GM19328 (cell line): ENCODE data around the gene NIT1.
A peak's percentile ranks its signal among the peaks of the same experiment; 100 is the strongest.
"Not testable (repeated sequence)": the region's sequence is repeated elsewhere in the genome, so short reads cannot be mapped to it uniquely, and the experiment has no call there.

Experiments
- ATAC-seq: cut with Tn5 transposase; IDR thresholded peaks from one replicate; pipeline ENCODE4 v1.9.1; 2021; ENCODE audit warnings: mild to moderate bottlenecking, moderate library complexity; ENCODE audit not compliant: unreplicated experiment

The NIT1 gene

GRCh38 chr1:161111527-161111926 lies 6.4 kb upstream of the NIT1 start:
- ATAC-seq = no peak

- ATAC-seq = no peak
These were observed 4.0 kb upstream of the NIT1 start for GRCh38 chr1:161113915-161114314.

- no peak for ATAC-seq
These were observed 3.3 kb upstream of the NIT1 start for GRCh38 chr1:161114556-161114955.

DNA sequence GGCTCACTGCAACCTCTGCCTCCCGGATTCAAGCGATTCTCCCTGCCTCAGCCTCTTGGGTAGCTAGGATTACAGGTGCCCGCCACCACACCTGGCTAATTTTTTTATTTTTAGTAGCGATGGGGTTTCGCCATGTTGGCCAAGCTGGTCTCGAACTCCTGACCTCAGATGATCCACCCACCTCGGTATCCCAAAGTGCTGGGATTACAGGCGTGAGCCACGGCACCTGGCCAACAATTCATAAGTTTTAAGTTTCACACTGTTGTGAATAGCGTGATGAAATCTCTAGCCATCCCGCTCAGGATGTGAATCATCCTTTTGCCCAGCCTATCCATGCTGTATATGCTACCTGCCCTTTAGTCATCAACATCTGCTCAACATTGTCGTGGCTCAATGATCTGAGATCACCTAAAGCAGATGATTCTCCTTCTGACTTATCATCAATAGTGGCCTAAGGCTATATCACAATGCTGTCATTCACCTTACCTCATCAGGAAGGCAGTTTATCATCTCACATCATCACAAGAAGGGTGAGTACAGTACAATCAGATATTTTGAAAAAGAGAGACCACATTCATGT lies 2.7 kb upstream of the NIT1 start:
- no peak for ATAC-seq

DNA sequence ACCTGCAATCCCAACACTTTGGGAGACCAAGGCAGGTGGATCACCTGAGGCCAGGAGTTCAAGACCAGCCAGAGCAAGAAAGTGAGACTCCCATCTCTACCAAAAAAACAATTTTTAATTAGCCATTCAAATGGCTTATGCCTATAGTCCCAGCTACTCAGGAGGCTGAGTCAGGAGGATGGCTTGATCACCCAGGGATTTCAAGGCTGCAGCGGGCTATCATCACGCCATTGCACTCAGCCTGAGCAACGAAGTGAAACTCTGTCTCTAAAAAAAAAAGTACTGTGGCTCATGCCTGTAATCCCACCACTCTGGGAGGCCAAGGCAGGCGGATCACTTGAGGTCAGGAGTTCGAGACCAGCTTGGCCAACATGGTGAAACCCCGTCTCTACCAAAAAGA lies 1.9 kb upstream of the NIT1 start:
- not testable (repeated sequence) for ATAC-seq

DNA sequence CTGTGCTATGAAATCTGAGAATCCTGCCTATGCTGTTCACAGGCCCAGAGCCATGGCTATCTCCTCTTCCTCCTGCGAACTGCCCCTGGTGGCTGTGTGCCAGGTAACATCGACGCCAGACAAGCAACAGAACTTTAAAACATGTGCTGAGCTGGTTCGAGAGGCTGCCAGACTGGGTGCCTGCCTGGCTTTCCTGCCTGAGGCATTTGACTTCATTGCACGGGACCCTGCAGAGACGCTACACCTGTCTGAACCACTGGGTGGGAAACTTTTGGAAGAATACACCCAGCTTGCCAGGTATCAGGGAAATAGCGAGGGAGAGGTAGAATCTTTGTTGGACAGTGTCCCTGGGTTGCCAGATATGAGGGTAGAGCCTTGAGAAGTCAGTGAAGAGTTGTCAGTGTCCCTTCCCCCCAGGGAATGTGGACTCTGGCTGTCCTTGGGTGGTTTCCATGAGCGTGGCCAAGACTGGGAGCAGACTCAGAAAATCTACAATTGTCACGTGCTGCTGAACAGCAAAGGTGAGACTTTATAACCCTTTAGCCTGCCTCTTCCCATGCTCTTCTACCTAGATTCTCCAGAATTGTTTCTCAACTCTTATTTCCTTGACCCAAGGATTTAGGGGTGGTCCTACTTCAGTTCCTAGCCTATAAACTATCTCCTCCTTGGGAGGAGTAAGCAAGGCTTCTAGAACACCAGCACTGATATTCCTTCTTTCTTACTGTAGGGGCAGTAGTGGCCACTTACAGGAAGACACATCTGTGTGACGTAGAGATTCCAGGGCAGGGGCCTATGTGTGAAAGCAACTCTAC lies 1.4 kb downstream of the NIT1 start:
- ATAC-seq = no peak

GRCh38 chr1:161121042-161121650 lies 3.2 kb downstream of the NIT1 start:
- no peak for ATAC-seq

GRCh38 chr1:161121834-161122233 lies 3.9 kb downstream of the NIT1 start:
- no peak for ATAC-seq

GRCh38 chr1:161122967-161123366 lies 5.1 kb downstream of the NIT1 start:
- ATAC-seq = no peak

- no peak for ATAC-seq
These were observed 9.7 kb downstream of the NIT1 start for GRCh38 chr1:161127649-161128048.

GRCh38 chr1:161128591-161129420 lies 10.9 kb downstream of the NIT1 start:
- no peak for ATAC-seq

DNA sequence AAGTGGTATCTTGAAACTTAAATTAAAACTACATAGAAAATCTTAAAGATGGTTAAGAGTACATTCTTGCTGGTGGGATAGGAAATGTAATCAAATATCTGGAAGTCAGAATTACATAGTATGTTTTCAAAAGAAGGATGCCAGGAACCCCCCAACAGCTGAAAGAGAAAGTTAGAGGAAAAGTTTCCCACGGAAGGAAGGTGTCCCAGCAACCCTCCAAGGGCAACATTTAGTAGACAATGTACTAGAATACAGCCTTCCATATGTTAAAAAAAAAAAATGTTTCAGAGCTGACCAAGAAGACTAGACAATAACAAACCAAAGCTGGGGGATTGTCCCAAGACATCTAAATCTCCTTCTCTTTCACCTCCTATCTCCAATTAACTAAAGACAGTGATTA lies 12.4 kb downstream of the NIT1 start:
- ATAC-seq = no peak

GRCh38 chr1:161131523-161132409 lies 13.9 kb downstream of the NIT1 start:
- ATAC-seq = no peak

DNA sequence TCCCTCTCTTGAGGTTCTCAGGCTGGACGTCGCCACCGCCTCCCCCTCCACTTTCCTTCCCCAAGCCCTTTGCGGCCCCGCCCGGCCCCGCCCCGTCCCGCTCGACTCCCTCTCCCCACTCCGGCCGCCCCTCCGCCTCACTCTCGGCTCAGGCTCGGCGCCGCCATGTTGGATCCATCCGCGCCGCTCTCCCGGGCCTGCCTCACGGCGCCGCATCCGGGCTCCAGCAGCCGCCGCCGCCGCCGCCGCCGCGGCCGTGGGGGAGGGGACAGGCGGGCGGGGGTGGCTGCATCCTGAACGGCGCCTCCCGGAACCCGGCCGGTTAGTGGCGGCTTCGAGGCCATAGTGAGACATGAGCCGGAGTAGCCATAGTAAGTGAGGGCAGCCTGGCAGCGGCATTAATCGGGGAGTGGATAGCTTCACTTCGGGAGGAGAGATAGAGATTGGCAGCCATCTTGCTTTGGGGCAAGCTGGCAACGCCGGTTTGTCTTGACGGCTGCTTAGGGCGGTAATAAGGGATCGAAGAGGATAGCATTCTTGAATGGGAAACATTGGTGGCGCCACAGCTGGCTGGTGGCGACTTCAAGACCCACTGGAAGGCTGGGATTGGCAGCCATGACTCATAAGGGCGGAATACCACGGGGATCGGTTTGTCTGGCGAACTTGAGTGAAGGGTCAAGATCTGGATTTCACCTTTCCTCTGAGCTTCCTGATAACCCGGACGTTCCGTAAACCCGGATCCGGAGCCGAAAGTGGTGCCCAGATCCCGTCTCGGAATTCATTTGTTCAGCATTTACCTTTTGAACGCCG lies 14.7 kb downstream of the NIT1 start, which contains the start of gene DEDD:
TSS of gene DEDD (minus strand) at position 258 of the 810 bp plus-strand sequence. CDS start 8,205 bp downstream, outside the sequence.
- peak; percentile 91 for ATAC-seq

GRCh38 chr1:161133220-161133740 lies 15.4 kb downstream of the NIT1 start:
- ATAC-seq = no peak

- no peak for ATAC-seq
These were observed 20.0 kb downstream of the NIT1 start for GRCh38 chr1:161137881-161138280.

- ATAC-seq = no peak
These were observed 20.5 kb downstream of the NIT1 start for GRCh38 chr1:161138431-161138830.

GRCh38 chr1:161139766-161140165 lies 21.9 kb downstream of the NIT1 start:
- no peak for ATAC-seq

DNA sequence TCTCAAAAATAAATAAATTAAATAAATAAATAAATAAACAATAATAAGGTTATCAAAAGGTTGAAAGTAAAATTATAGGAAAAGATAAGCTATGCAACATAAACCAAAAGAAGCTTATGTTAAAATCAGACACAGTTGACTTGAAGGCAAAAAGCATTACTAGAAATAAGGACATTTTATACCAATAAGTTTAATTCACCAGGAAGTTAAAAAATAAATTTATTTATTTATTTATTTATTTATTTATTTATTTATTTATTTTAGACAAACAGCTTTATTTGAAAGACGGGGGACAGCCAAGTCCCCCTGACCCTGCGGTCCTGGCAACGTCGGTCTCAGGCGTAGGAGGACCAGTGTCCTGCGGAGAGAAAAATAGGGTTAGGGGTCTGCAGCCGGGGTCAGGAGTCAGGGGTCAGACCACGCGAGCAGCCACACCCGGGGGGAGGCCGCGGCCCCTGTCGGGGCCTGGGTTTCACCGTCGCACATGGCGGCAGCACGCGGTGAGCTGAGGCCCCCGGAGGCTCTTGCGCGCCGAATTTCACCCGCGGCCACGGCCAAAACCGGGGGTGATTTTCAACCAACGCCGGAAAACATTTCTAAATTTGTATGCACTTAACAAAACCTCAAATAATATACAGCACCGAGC lies 23.0 kb downstream of the NIT1 start:
- ATAC-seq = no peak
